Neural cell (in vitro differentiated cells): Measurements from ENCODE around the gene ENPP7. TPM values are rescaled to one million over a fixed set of nuclear protein-coding genes. Genes with fewer than 3 reads are reported as not detected.
A peak's percentile ranks its signal among the peaks of the same experiment; 100 is the strongest.

Experiments used
- H2AFZ ChIP-seq: fragments of 200-600, 300-800 bp; sonication (generic), shearing (Covaris generic); 2 replicates; pipeline ENCODE4 v1.6.0; 2014; ENCODE audit warnings: low read depth, mild to moderate bottlenecking, antibody characterized with exemption, low read length, moderate library complexity
- H3F3A ChIP-seq: fragments of 200-600 bp; shearing (Covaris generic); 2 replicates; pipeline ENCODE4 v1.6.1; 2016; ENCODE audit warnings: mild to moderate bottlenecking, moderate library complexity, mixed read lengths, antibody characterized with exemption, low read length; ENCODE audit not compliant: insufficient read depth, poor library complexity, severe bottlenecking
- H3K27ac ChIP-seq: fragments of 200-600, 300-800 bp; sonication (generic), shearing (Covaris generic); 2 replicates; pipeline ENCODE4 v1.5.1; 2014; ENCODE audit warnings: mild to moderate bottlenecking, low read length, moderate library complexity
- H3K27me3 ChIP-seq: fragments of 300-800, 200-600 bp; sonication (generic), shearing (Covaris generic); 2 replicates; pipeline ENCODE4 v1.6.0; 2014; ENCODE audit warnings: mild to moderate bottlenecking, low read depth, low read length, moderate library complexity; ENCODE audit not compliant: insufficient read depth
- H3K36me3 ChIP-seq: fragments of 300-800, 200-600 bp; sonication (generic), shearing (Covaris generic); 2 replicates; pipeline ENCODE4 v1.5.1; 2014; ENCODE audit warnings: mild to moderate bottlenecking, antibody characterized with exemption, low read length, moderate library complexity; ENCODE audit not compliant: insufficient read depth
- H3K4me2 ChIP-seq: fragments of 300-800, 200-600 bp; sonication (generic), shearing (Covaris generic); 2 replicates; pipeline ENCODE4 v1.6.0; 2014; ENCODE audit warnings: mild to moderate bottlenecking, low read length
- H3K4me3 ChIP-seq: fragments of 300-800, 200-600 bp; sonication (generic), shearing (Covaris generic); 2 replicates; pipeline ENCODE4 v1.5.1; 2014; ENCODE audit warnings: mild to moderate bottlenecking, low read length, moderate library complexity
- H3K79me2 ChIP-seq: fragments of 200-600 bp; shearing (Covaris generic); replicated peaks from 2 replicates; pipeline ENCODE4 v1.6.0; 2014; ENCODE audit warnings: mild to moderate bottlenecking, low read length, moderate library complexity; ENCODE audit not compliant: insufficient read depth
- H3K9ac ChIP-seq: fragments of 300-800, 200-600 bp; sonication (generic), shearing (Covaris generic); 2 replicates; pipeline ENCODE4 v1.6.1; 2016; ENCODE audit warnings: mild to moderate bottlenecking, low read length, mixed read lengths
- H3K9me2 ChIP-seq: fragments of 200-600 bp; shearing (Covaris generic); 2 replicates; pipeline ENCODE4 v1.6.1; 2016; ENCODE audit warnings: mild to moderate bottlenecking, low read length, mixed read lengths; ENCODE audit not compliant: insufficient read depth
- H3K9me3 ChIP-seq: fragments of 200-600, 300-800 bp; sonication (generic), shearing (Covaris generic); 2 replicates; pipeline ENCODE4 v1.6.1; 2016; ENCODE audit warnings: mild to moderate bottlenecking, mixed run types, low read length, moderate library complexity, mixed read lengths
- H4K20me1 ChIP-seq: fragments of 200-600 bp; shearing (Covaris generic); 2 replicates; pipeline ENCODE4 v1.6.1; 2016; ENCODE audit warnings: mild to moderate bottlenecking, mixed run types; ENCODE audit not compliant: insufficient read depth
- EP300 ChIP-seq: fragments of 450-650 bp; conservative IDR thresholded peaks from 2 replicates; pipeline ENCODE4 v1.6.1; 2014; ENCODE audit warnings: antibody characterized with exemption, mild to moderate bottlenecking, moderate library complexity; ENCODE audit not compliant: poor library complexity, severe bottlenecking
- EZH2 ChIP-seq: fragments of 200-600, 300-800 bp; shearing (Covaris generic), sonication (generic); IDR thresholded peaks from 2 replicates; pipeline ENCODE4 v1.6.1; 2014; ENCODE audit warnings: antibody characterized with exemption, low read length, borderline replicate concordance, mild to moderate bottlenecking; ENCODE audit not compliant: insufficient read depth, poor library complexity, severe bottlenecking
- MXI1 ChIP-seq: fragments of 450-650 bp; conservative IDR thresholded peaks from 2 replicates; pipeline ENCODE4 v1.6.1; 2014; ENCODE audit warnings: antibody characterized with exemption, mild to moderate bottlenecking; ENCODE audit not compliant: poor library complexity, severe bottlenecking
- POLR2AphosphoS5 ChIP-seq: IDR thresholded peaks from 2 replicates; pipeline ENCODE4 v1.6.1; 2012
- RAD21 ChIP-seq: fragments of 450-650 bp; conservative IDR thresholded peaks from 2 replicates; pipeline ENCODE4 v1.6.1; 2014; ENCODE audit warnings: antibody characterized with exemption, mild to moderate bottlenecking, moderate library complexity
- SMC3 ChIP-seq: fragments of 450-650 bp; conservative IDR thresholded peaks from 2 replicates; pipeline ENCODE4 v1.6.1; 2014; ENCODE audit warnings: antibody characterized with exemption, mild to moderate bottlenecking, moderate library complexity; ENCODE audit not compliant: poor library complexity
- TAF1 ChIP-seq: IDR thresholded peaks from 2 replicates; pipeline ENCODE4 v1.6.1; 2012; ENCODE audit warnings: low read depth
- polyA plus RNA-seq: library from polyadenylated mRNA; depleted of rRNA; stranded (reverse); fragments of >200 nt; gene quantifications from 2 replicates; pipeline ENCODE4 v1.2.3, GENCODE V29; 2014
- TF ChIP-seq, protein P1 (sequence below): fragments of 450-650 bp; IDR thresholded peaks from 2 replicates; pipeline ENCODE4 v1.5.1; 2014; ENCODE audit warnings: antibody characterized with exemption, mild to moderate bottlenecking, moderate library complexity; ENCODE audit not compliant: poor library complexity, severe bottlenecking
- TF ChIP-seq, protein P2 (sequence below): IDR thresholded peaks from 2 replicates; pipeline ENCODE4 v1.6.1; 2012; ENCODE audit warnings: borderline replicate concordance

Gene ENPP7
- polyA plus RNA-seq, 1 donor from 2014 or later = not detected

DNA sequence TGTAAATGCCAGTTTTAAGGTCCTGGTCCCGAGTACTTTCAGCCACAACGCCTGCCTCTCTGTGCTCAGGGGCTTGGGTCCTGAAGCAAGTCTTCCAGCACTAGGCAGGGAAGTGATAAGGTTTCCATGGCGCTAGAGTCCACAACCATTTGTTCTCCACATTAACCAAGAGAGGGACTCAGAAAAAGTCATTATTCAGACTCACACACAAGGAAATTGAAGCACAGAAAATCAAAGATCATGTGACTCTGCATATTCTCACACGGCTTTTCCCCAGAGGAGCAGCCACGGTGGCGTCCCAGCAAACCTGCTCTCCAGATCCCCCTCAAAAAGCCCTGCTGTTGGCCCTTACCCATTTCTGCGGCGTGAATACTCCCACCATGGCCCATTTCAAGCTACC, 9.7 kb downstream of the ENPP7 start:
- H3K4me2 ChIP-seq = no peak overlapping the region
- H3K27ac ChIP-seq = peak overlapping the region; percentile 45
- H2AFZ ChIP-seq = no peak overlapping the region
- no peaks in the 10 kb centered on the region for H3K27me3 ChIP-seq
- no peak overlapping the region for H3K4me3 ChIP-seq
- H3F3A ChIP-seq = no peaks in the 10 kb centered on the region
- TF ChIP-seq, protein P1, sequence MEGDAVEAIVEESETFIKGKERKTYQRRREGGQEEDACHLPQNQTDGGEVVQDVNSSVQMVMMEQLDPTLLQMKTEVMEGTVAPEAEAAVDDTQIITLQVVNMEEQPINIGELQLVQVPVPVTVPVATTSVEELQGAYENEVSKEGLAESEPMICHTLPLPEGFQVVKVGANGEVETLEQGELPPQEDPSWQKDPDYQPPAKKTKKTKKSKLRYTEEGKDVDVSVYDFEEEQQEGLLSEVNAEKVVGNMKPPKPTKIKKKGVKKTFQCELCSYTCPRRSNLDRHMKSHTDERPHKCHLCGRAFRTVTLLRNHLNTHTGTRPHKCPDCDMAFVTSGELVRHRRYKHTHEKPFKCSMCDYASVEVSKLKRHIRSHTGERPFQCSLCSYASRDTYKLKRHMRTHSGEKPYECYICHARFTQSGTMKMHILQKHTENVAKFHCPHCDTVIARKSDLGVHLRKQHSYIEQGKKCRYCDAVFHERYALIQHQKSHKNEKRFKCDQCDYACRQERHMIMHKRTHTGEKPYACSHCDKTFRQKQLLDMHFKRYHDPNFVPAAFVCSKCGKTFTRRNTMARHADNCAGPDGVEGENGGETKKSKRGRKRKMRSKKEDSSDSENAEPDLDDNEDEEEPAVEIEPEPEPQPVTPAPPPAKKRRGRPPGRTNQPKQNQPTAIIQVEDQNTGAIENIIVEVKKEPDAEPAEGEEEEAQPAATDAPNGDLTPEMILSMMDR = no peak
- TF ChIP-seq MXI1 = no peak
- TF ChIP-seq EP300 = no peak
- no peak for TF ChIP-seq RAD21
- TF ChIP-seq EZH2 = no peak
- TF ChIP-seq, protein P2, sequence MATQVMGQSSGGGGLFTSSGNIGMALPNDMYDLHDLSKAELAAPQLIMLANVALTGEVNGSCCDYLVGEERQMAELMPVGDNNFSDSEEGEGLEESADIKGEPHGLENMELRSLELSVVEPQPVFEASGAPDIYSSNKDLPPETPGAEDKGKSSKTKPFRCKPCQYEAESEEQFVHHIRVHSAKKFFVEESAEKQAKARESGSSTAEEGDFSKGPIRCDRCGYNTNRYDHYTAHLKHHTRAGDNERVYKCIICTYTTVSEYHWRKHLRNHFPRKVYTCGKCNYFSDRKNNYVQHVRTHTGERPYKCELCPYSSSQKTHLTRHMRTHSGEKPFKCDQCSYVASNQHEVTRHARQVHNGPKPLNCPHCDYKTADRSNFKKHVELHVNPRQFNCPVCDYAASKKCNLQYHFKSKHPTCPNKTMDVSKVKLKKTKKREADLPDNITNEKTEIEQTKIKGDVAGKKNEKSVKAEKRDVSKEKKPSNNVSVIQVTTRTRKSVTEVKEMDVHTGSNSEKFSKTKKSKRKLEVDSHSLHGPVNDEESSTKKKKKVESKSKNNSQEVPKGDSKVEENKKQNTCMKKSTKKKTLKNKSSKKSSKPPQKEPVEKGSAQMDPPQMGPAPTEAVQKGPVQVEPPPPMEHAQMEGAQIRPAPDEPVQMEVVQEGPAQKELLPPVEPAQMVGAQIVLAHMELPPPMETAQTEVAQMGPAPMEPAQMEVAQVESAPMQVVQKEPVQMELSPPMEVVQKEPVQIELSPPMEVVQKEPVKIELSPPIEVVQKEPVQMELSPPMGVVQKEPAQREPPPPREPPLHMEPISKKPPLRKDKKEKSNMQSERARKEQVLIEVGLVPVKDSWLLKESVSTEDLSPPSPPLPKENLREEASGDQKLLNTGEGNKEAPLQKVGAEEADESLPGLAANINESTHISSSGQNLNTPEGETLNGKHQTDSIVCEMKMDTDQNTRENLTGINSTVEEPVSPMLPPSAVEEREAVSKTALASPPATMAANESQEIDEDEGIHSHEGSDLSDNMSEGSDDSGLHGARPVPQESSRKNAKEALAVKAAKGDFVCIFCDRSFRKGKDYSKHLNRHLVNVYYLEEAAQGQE = no peak
- no peak for TF ChIP-seq POLR2AphosphoS5
- no peak for TF ChIP-seq SMC3
- peak overlapping the region; percentile 30 for H3K9ac ChIP-seq
- no peaks in the 10 kb centered on the region for H4K20me1 ChIP-seq
- H3K9me3 ChIP-seq = no peaks in the 10 kb centered on the region
- H3K36me3 ChIP-seq = no peaks in the 10 kb centered on the region
- no peaks in the 10 kb centered on the region for H3K79me2 ChIP-seq
- H3K9me2 ChIP-seq = no peaks in the 10 kb centered on the region

DNA sequence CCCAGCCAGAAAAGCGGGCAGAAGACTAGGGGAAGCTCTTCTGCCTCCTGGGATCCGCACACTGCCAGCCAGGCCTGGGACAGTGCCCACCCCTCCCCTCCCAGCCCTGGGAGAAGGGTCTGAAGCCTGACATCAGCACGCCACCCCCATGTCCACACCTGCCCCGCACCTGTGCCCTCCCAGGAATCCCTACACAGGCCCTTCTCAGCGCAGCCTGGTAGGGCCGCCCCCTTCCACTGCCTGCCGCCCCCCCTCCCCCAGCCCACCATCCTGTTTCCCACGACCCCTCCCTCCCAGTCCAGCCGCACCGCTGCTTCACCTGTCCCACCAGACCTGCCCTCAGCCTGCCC, 10.6 kb downstream of the ENPP7 start:
- Histone ChIP-seq H3K9me3 (no peaks in the 10 kb centered on the region), H3K9ac (peak overlapping the region; percentile 68), H3K4me3 (peak overlapping the region; percentile 63), H3K9me2 (no peaks in the 10 kb centered on the region), H3K27me3 (no peaks in the 10 kb centered on the region), H3F3A (no peaks in the 10 kb centered on the region), H2AFZ (peak overlapping the region; percentile 14), H3K4me2 (no peak overlapping the region), H3K79me2 (no peaks in the 10 kb centered on the region), H3K36me3 (no peaks in the 10 kb centered on the region), H3K27ac (no peak overlapping the region), H4K20me1 (no peaks in the 10 kb centered on the region)
- TF ChIP-seq, protein P2 = no peak
- TF ChIP-seq RAD21 = no peak
- TF ChIP-seq MXI1 = no peak
- TF ChIP-seq EZH2 = no peak
- TF ChIP-seq EP300 = no peak
- TF ChIP-seq, protein P1 = no peak
- TF ChIP-seq POLR2AphosphoS5 = no peak
- TF ChIP-seq SMC3 = no peak
- no peak for TF ChIP-seq TAF1
